ENCODE results near the gene FGF12. TPM values are rescaled to one million over a fixed set of nuclear protein-coding genes. Genes with fewer than 3 reads are reported as not detected.
"Not testable (repeated sequence)": the region's sequence is repeated elsewhere in the genome, so short reads cannot be mapped to it uniquely, and the experiment has no call there.

Gene FGF12
- total RNA-seq, 3 donors from 2014 or later = 0.44 to 2.1 (median 0.66) TPM

GRCh38 chr3:192731233-192731632 is 3.9 kb upstream of the FGF12 start:
- no peaks in the 10 kb centered on the region for H3K36me3 ChIP-seq
- no peak overlapping the region for H3K27ac ChIP-seq
- TF ChIP-seq POLR2AphosphoS5 (IDR thresholded peaks at IDR 0.05) = no peak
- no peak for TF ChIP-seq POLR2A (IDR thresholded peaks at IDR 0.05)
- TF ChIP-seq CTCF (IDR thresholded peaks at IDR 0.05) = no peak
- intact Hi-C loops (cut with DNase I; ENCODE audit: low total_unique reads) = no loop called here
- DNase-seq (ENCODE audit: low spot score in 2 of 2) = no peak
- H3K4me3 ChIP-seq = no peak overlapping the region
- H3K9me3 ChIP-seq = no peaks in the 10 kb centered on the region
- no peaks in the 10 kb centered on the region for H3K4me1 ChIP-seq
- H3K27me3 ChIP-seq = no peaks in the 10 kb centered on the region

DNA sequence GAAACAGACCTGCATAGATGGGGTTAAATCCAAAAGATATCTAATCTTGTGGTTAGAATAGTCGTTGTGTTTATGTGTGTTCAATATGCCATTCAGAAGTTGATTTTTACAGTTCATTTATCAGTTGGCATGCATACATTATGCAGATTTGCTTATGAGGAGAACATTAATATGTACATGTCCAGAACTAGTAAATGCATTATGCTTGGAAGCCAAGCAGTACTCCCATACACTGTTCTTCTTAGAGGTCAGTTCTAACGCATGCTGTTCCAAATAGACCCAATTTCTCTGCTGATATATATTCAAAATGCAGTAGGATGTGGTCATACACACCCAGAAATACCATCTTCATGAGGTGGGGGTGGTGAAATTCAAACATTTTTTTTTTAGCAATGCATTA is 956 bp downstream of the FGF12 start:
- Histone ChIP-seq H3K4me3 (no peak overlapping the region), H3K36me3 (no peaks in the 10 kb centered on the region), H3K27me3 (no peaks in the 10 kb centered on the region), H3K4me1 (no peaks in the 10 kb centered on the region), H3K27ac (no peak overlapping the region), H3K9me3 (no peaks in the 10 kb centered on the region)
- no peak for DNase-seq (ENCODE audit: low spot score in 2 of 2)
- no peak for TF ChIP-seq POLR2AphosphoS5 (IDR thresholded peaks at IDR 0.05)
- TF ChIP-seq POLR2A (IDR thresholded peaks at IDR 0.05) = no peak
- no peak for TF ChIP-seq CTCF (IDR thresholded peaks at IDR 0.05)
- intact Hi-C loops (cut with DNase I; ENCODE audit: low total_unique reads) = no loop called here

GRCh38 chr3:192719964-192720363 is 7.4 kb downstream of the FGF12 start:
- Histone ChIP-seq H3K9me3 (no peaks in the 10 kb centered on the region), H3K36me3 (no peaks in the 10 kb centered on the region), H3K4me1 (no peaks in the 10 kb centered on the region), H3K4me3 (no peak overlapping the region), H3K27me3 (no peaks in the 10 kb centered on the region), H3K27ac (no peak overlapping the region)
- no peak for TF ChIP-seq CTCF (IDR thresholded peaks at IDR 0.05)
- TF ChIP-seq POLR2AphosphoS5 (IDR thresholded peaks at IDR 0.05) = no peak
- no peak for TF ChIP-seq POLR2A (IDR thresholded peaks at IDR 0.05)
- no peak for DNase-seq (ENCODE audit: low spot score in 2 of 2)
- intact Hi-C loops (cut with DNase I; ENCODE audit: low total_unique reads) = no loop called here

- DNase-seq (ENCODE audit: low spot score in 2 of 2) = no peak
- intact Hi-C loops (cut with DNase I; ENCODE audit: low total_unique reads) = no loop called here
- Histone ChIP-seq H3K9me3 (no peaks in the 10 kb centered on the region), H3K36me3 (no peaks in the 10 kb centered on the region), H3K27ac (no peak overlapping the region), H3K4me1 (no peaks in the 10 kb centered on the region), H3K27me3 (no peaks in the 10 kb centered on the region), H3K4me3 (no peak overlapping the region)
- no peak for TF ChIP-seq POLR2AphosphoS5 (IDR thresholded peaks at IDR 0.05)
- no peak for TF ChIP-seq POLR2A (IDR thresholded peaks at IDR 0.05)
These were observed 9.2 kb downstream of the FGF12 start for GRCh38 chr3:192718156-192718555.

GRCh38 chr3:192715126-192715525 is 12.2 kb downstream of the FGF12 start:
- no peaks in the 10 kb centered on the region for H3K4me1 ChIP-seq
- no peaks in the 10 kb centered on the region for H3K9me3 ChIP-seq
- no peaks in the 10 kb centered on the region for H3K27me3 ChIP-seq
- H3K4me3 ChIP-seq = no peak overlapping the region
- TF ChIP-seq CTCF (IDR thresholded peaks at IDR 0.05) (no peak), POLR2A (IDR thresholded peaks at IDR 0.05) (no peak)
- no peaks in the 10 kb centered on the region for H3K36me3 ChIP-seq
- DNase-seq (ENCODE audit: low spot score in 2 of 2) = no peak
- no peak overlapping the region for H3K27ac ChIP-seq
- intact Hi-C loops (cut with DNase I; ENCODE audit: low total_unique reads) = no loop called here

GRCh38 chr3:192711126-192711525 is 16.2 kb downstream of the FGF12 start:
- H3K4me1 ChIP-seq; H3K27ac ChIP-seq; H3K9me3 ChIP-seq; H3K27me3 ChIP-seq; H3K4me3 ChIP-seq; DNase-seq (ENCODE audit: low spot score in 2 of 2); H3K36me3 ChIP-seq: not testable (repeated sequence)
- intact Hi-C loops (cut with DNase I; ENCODE audit: low total_unique reads) = loop anchor here (5.0 kb wide), 1 partner anchor 621 kb away; no protein-coding TSS in a partner anchor

All from breast epithelium (tissue), 4 donors.